GM21360 (cell line): ENCODE results near the gene CCDC57.

Experiments
- ATAC-seq: cut with Tn5 transposase; IDR thresholded peaks from one replicate; pipeline ENCODE4 v1.9.1; 2021; ENCODE audit warnings: mild to moderate bottlenecking, moderate library complexity; ENCODE audit not compliant: unreplicated experiment

The CCDC57 gene

GRCh38 chr17:82129095-82129494, 83.5 kb downstream of the CCDC57 start:
- no peak for ATAC-seq

GRCh38 chr17:82128287-82128686, 84.4 kb downstream of the CCDC57 start:
- no peak for ATAC-seq

- ATAC-seq: no peak
These were observed 84.9 kb downstream of the CCDC57 start for GRCh38 chr17:82127704-82128103.

GRCh38 chr17:82127315-82127595, 85.4 kb downstream of the CCDC57 start:
- no peak for ATAC-seq

DNA sequence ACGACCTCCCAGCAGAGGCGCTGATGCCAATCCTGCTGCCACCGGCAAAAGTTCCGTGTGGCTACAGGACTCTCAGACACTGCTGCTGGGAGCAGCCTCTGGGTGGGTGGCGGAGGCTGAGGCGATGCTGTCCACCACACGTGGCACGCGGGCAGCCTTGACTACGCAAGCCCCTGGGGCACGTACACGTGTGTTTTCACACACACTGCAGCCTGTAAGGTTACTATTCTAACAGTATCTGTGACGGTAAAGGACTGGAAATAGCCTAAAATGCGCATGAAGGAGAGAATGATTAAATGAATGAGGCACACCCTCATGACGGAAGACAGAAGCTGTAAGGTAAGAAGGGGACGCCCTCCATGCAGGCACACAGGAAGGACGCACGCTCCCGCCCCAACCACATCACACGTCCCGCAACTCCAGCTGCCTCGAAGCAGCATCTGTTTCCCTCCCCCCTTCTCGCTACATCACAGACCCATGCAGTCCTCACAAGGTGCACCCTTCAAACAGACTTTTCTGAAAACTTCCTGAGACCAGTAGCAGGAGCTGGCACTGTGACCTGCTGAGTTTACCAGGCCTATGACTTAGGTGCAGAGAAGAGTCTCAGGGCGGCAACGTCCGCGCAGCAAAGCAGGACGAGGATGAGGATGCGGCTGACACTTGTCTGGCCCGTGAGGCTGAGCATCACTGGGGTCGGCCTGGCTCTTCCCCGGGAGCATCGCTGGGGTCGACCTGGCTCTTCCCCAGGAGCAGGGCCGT, 85.9 kb downstream of the CCDC57 start:
- no peak for ATAC-seq

- ATAC-seq: no peak
These were observed 88.5 kb downstream of the CCDC57 start for GRCh38 chr17:82124101-82124500.

DNA sequence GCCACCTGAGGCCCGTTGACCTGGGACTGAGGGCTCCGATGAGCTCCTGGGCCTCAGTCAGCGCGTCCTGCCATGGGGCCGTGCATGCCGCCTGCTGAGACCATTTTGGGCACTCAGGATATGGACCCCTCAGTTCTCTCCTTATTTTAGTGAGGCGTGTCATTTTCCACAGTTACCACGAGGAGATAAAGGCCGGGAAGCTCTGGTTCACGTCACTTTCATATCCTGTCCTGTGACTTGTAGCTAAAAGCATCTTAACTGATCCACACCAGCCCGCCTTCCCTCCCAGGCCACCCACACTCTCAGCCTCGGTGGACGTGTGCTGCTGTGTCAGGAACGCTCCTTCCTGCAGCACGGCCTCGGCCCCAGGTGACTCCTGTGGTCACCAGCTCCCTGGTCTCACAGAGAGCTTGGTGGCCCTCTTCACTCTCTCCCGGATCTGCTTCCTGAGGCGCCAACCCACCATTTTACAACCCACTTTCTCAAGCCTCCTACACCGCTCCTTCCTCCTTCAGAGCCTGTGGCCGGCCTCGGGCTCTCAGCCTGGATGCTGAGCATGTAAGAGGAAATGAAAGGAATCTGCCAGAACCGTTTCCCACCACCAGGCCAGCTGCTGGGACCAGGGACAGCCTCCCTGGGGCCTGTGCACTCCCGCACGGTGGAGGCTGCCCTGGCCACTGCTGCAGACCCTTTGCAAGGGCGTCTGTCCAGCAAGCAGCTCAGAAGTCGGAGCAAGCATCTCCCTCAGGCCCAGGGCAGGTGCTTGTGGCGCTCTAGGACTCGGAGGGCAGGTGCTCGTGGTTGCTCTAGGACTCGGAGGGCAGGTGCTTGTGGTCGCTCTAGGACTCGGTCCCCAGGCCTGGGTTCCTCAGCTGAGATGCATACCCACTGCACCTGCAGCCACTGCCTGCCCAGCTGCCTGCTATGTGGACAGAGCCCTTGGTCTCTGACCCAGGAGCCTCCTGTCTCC, 90.7 kb downstream of the CCDC57 start:
- ATAC-seq: no peak

GRCh38 chr17:82121246-82121645, 91.4 kb downstream of the CCDC57 start:
- ATAC-seq: no peak

GRCh38 chr17:82120148-82120547, 92.5 kb downstream of the CCDC57 start:
- ATAC-seq: no peak

DNA sequence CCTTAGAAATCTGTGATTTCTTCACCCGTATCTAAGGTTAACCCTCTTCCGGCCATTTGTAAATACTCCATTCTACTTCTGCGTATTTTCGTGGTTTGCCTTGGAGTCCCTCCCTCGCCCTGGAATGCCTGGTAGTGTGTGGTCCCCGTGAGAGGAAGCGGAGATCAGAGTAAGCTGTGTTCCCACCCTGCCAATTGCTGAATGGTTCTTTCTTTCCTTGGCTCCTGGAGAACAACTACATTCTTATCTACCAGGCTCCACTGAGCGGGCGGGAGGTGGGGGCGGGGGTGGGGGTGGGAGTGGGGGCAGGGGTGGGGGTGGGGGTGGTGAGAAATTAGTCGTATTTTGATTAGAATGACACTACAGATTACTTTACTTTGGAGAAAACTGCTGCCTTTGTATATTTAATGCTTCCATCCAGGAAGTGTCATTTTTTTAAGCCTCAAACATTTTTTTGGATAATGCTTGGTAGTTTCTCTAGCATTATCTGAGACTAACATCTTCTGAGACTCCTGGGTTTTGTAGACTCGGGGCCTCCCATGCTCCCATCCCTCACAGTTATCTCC, 93.7 kb downstream of the CCDC57 start:
- ATAC-seq: no peak

DNA sequence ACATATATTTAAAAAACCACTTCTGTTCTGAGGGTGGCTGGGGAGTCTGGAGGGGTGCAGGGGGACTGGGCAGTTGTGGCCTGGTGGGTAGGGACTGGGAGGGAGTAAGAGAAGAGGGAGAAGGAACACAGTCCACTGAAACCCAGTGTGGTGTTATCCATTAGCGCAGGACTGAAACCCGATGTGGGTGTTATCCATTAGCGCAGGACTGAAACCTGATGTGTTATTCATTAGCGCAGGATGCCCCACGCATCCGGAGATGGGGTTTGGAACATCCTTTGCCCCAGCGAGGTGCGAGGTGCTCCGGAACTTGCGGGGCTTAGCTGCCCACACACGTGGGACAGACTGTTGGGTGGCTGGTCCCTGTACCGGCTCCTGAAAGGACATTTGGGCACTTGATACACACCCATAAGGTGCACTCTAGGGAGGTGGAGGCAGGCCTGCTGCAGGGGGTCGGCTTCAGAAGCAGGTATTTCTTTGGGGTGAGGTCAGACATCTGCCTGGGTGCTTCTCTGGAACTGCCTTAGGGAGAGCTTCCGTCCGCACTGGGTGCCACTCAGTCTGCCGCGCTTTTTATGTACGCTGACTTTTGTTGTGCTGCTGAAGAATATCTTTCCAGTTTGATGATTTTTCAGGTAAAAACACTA, 94.4 kb downstream of the CCDC57 start:
- no peak for ATAC-seq

DNA sequence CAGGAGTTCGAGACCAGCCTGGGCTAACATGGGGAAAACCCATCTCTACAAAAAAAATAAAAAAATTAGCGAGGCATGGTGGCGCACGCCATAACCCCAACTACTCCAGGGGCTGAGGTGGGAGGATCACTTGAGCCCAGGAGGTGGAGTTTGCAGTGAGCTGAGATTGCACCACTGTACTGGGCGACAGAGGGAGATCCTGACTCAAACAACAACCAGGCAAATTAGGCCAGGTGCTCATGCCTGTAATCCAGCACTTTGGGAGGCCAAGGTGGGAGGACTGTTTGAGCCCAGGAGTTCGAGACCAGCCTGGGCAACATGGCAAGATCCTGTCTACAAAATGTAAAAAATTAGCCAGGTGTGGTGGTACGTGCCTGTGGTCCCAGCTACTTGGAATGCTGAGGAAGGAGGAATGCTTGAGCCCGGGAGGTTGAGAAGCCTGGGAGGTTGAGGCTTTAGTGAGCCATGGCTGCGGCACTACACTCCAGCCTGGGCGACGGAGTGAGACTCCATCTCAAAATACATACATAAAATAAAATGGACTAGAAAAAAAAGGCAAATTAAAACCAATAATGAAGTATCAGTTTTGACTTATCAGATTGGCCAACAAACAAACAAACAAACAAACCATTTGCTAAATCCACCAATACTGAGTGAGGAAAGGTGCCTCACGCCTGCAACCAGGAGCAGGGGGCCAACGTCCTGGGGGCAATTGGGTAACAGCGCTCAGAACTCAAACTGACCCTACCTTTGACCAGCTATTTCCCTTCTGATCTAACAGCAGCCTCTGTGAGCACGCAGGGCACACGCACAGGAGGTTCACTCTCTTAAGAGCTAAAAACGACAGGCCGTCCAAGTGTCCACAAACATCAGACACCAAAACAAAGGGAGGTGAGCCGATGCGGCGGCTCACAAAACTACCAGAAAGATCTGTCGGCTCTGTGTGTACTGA, 95.2 kb downstream of the CCDC57 start:
- no peak for ATAC-seq

DNA sequence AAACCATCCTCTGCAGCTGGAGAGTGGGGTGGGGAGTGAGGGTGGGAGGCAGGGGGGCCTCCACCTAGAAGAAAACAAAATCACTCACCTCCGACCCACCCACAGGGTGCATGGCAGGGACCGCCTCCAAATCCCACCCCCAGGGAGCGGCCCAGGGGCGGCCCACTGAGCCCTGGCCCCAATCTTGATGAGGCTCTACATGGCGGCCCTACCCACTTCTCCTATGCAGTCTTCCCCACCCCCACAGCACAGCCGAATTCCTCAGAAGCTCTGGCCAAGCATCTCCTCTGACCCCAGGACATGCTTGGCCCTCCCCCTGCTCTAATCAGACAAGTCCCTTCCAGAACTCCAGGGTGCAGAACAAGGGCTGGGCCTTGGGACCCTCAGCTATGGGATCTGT, 96.4 kb downstream of the CCDC57 start:
- no peak for ATAC-seq

DNA sequence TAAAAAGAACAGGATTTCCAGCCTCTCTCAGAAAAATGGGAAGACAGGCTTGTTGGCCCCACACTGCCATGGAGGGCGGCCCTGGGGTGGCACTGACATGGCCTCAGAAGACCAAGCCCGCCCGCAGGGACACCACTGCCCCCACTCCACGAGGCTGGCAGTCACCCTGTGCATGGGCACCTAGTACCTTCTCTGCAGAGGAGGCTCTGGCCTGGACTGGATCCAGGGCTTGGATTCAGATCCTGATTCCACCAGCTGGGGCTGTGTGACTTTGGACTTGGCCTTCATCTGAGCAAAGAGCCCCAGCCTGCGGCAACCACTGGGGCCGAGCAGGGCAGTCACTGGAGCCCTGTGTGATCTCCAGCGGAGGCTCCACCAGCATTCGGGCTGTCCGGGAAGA, 97.8 kb downstream of the CCDC57 start:
- no peak for ATAC-seq

GRCh38 chr17:82114447-82114846, 98.2 kb downstream of the CCDC57 start:
- ATAC-seq: no peak

- ATAC-seq: no peak
These were observed 98.7 kb downstream of the CCDC57 start for GRCh38 chr17:82113941-82114340.

- no peak for ATAC-seq
These were observed 99.2 kb downstream of the CCDC57 start for GRCh38 chr17:82113422-82113821.

DNA sequence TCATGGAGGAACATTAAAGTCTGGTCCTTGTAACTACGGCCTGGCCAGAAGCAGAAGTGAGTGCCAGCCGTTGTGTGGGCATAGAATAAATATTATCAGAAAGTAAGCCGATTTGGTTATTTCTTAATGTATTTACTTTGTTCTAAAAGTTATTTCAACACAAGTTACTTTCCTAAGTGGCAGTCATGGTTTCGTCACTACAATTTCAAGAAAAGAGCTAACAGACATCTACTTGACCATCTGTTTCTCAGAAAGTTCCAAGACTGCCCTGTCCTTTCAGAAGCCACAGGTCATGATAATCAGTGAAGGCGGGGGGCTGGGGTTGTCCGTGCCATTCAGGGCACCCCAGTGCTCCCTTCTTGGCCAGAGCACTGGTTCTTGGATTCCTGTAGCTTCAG, 99.7 kb downstream of the CCDC57 start:
- ATAC-seq: no peak

DNA sequence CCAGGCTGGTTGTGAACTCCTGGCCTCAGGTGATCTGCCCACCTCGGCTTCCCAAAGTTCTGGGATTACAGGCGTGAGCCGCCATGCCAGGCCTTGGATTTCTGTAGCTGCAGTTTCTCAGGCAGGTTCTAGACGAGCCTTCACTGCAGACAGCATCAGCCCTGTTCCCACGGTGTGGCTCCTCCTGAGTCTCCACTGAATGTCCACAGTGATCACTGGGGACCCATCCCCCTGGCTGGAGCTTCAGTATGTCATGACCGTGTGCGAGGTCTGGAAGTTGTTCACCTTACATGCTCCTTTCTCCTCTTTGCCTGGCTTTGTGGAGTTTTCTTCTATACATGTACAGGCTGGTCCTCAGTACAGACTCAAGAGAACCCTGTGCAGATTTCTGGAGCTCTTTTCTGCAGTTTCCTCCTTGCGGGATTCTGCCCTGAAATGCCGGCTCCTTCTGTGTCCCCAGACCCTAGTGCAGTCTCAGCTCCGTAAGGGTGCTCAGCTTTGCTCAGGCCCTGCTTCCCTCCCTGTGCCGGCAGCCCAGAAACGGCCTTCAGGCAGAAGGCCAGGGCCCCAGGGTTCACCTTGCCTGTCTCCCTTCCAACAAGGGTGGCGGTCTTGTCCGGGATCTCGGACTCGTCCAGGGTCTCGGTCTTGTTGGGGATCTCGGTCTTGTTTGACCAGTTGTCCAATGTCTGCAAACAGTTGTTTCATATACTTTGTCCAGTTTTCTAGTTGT, 100.3 kb downstream of the CCDC57 start:
- no peak for ATAC-seq

GRCh38 chr17:82110298-82110697, 102.3 kb downstream of the CCDC57 start:
- no peak for ATAC-seq
